ENCODE results near the gene KIF16B. TPM values are rescaled to one million over a fixed set of nuclear protein-coding genes. Genes with fewer than 3 reads are reported as not detected.

Gene KIF16B
- total RNA-seq, 1 donor from 2014 or later: 27.0 TPM

DNA sequence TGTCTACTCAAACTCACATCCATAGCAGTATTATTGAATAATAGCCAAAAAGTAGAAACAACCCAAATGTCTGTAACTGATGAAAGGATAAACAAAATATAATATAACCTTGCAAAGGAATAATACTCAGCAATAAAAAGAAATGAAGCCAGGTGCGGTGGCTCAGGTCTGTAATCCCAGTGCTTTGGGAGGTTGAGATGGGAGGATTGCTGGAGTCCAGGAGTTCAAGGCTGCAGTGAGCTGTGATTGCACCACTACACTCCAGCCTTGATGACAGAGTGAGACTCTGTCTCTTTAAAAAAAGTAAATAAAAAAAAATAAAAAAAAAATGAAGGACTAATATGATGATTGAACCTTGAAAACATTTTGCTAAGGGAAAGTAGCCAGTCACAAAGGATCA lies 22.1 kb upstream of the KIF16B start:
- H3K4me1 Mint-ChIP-seq (ENCODE audit: low read depth, unreplicated experiment): peaks cover 6% of the 10 kb centered on the region
- no peak for DNase-seq
- no peak overlapping the region for H3K4me3 Mint-ChIP-seq (ENCODE audit: unreplicated experiment)
- H3K27me3 Mint-ChIP-seq (ENCODE audit: unreplicated experiment): no peaks in the 10 kb centered on the region
- H3K9me3 Mint-ChIP-seq (ENCODE audit: unreplicated experiment): no peaks in the 10 kb centered on the region
- H3K27ac Mint-ChIP-seq (ENCODE audit: unreplicated experiment): no peak overlapping the region
- TF ChIP-seq, protein P1, sequence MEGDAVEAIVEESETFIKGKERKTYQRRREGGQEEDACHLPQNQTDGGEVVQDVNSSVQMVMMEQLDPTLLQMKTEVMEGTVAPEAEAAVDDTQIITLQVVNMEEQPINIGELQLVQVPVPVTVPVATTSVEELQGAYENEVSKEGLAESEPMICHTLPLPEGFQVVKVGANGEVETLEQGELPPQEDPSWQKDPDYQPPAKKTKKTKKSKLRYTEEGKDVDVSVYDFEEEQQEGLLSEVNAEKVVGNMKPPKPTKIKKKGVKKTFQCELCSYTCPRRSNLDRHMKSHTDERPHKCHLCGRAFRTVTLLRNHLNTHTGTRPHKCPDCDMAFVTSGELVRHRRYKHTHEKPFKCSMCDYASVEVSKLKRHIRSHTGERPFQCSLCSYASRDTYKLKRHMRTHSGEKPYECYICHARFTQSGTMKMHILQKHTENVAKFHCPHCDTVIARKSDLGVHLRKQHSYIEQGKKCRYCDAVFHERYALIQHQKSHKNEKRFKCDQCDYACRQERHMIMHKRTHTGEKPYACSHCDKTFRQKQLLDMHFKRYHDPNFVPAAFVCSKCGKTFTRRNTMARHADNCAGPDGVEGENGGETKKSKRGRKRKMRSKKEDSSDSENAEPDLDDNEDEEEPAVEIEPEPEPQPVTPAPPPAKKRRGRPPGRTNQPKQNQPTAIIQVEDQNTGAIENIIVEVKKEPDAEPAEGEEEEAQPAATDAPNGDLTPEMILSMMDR (IDR thresholded peaks at IDR 0.05; ENCODE audit: partially characterized antibody, unreplicated experiment): no peak
- H3K36me3 Mint-ChIP-seq (ENCODE audit: unreplicated experiment): no peaks in the 10 kb centered on the region

DNA sequence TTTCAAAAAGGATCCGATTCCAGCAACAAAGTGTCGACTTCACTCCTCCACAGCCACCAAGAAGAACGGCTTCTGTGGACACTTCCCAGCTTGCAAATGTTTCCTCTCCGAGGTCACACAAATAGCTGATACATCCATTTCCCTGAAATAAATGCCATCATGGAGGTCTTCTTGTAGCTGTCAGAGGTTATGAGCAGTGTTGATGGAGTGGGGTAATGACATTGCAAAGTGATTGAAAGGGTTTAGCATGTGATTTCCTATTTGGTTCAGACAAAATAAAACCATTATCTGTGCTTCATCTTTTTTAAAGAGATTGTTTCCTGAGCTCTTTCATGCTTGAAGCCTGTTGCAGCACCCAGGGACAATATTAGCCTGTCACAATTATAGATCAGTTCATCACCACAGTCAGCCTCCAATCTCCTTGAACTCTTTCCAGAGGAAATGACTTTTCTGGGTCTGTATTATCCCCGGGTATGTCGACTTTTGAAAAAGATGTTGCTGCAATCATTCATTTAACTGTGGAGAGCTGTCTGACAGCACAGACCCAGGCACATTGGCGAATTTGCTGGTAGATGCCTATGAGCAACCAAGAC lies 16.9 kb upstream of the KIF16B start:
- no peak for DNase-seq
- Mint-ChIP-seq H3K27me3 (ENCODE audit: unreplicated experiment) (no peaks in the 10 kb centered on the region), H3K4me3 (ENCODE audit: unreplicated experiment) (no peak overlapping the region), H3K9me3 (ENCODE audit: unreplicated experiment) (no peaks in the 10 kb centered on the region), H3K4me1 (ENCODE audit: low read depth, unreplicated experiment) (no peaks in the 10 kb centered on the region), H3K27ac (ENCODE audit: unreplicated experiment) (no peak overlapping the region), H3K36me3 (ENCODE audit: unreplicated experiment) (no peaks in the 10 kb centered on the region)
- TF ChIP-seq, protein P1 (IDR thresholded peaks at IDR 0.05; ENCODE audit: partially characterized antibody, unreplicated experiment): no peak

DNA sequence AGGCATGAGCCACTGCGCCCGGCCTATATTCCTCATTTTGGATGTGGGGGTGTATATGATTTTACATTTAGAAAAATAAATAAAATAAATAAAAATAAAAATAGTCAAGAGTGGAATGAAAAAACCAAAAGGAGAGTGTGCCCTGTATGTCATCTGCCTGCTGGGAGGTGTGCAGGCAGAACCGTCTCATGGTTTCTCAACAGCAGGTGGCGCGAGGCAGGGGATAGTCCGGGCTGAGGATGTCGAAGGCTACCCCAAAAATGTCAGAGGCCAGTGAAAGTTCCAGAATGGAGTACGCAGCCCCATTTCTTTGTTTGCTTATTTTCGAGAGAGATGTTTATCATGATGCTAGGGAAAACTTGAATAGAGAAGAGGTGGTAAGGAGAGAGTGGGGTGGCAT lies 16.4 kb upstream of the KIF16B start:
- no peak for DNase-seq
- H3K4me3 Mint-ChIP-seq (ENCODE audit: unreplicated experiment): no peak overlapping the region
- no peaks in the 10 kb centered on the region for H3K4me1 Mint-ChIP-seq (ENCODE audit: low read depth, unreplicated experiment)
- H3K36me3 Mint-ChIP-seq (ENCODE audit: unreplicated experiment): no peaks in the 10 kb centered on the region
- H3K9me3 Mint-ChIP-seq (ENCODE audit: unreplicated experiment): no peaks in the 10 kb centered on the region
- TF ChIP-seq, protein P1 (IDR thresholded peaks at IDR 0.05; ENCODE audit: partially characterized antibody, unreplicated experiment): no peak
- no peaks in the 10 kb centered on the region for H3K27me3 Mint-ChIP-seq (ENCODE audit: unreplicated experiment)
- H3K27ac Mint-ChIP-seq (ENCODE audit: unreplicated experiment): no peak overlapping the region

DNA sequence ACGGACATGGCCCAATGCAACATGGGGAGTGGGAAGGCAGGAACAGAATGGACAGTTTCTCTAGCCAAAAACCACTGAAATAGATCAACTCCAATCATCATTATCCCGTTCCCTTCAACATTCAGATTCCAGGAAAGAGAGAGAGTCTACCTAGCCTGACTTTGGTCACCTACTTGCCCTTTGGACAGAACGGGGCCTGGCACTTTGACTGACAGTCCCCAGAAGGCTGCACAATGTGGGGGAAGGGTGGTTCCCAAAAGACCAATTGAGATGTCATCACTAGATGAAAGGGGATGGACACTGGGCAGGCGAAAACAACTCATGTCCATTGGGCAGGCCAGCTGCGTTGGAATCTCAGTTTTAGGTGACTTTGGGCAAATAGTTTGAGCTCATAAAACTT lies 15.0 kb upstream of the KIF16B start:
- DNase-seq: no peak
- H3K4me1 Mint-ChIP-seq (ENCODE audit: low read depth, unreplicated experiment): no peaks in the 10 kb centered on the region
- no peaks in the 10 kb centered on the region for H3K27me3 Mint-ChIP-seq (ENCODE audit: unreplicated experiment)
- no peak overlapping the region for H3K27ac Mint-ChIP-seq (ENCODE audit: unreplicated experiment)
- H3K9me3 Mint-ChIP-seq (ENCODE audit: unreplicated experiment): no peaks in the 10 kb centered on the region
- no peaks in the 10 kb centered on the region for H3K36me3 Mint-ChIP-seq (ENCODE audit: unreplicated experiment)
- no peak overlapping the region for H3K4me3 Mint-ChIP-seq (ENCODE audit: unreplicated experiment)
- TF ChIP-seq, protein P1 (IDR thresholded peaks at IDR 0.05; ENCODE audit: partially characterized antibody, unreplicated experiment): no peak

DNA sequence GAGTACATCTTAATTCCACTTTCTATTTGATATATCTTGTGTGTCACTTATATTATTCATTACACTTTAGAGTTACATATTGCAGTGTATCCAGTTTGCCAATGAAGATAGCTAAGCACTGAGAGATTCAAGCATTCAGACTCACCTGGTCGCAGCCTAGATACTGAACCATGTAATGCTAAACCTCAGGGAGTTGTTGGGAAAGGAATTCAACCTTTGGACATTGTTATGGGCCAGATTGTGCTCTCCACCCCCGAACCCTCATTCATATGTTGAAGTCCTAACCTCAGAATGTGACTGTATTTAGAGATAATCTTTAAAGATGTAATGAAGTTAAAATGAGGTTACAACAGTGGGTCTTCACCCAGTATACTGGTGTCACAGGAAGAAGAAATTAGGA lies 13.8 kb upstream of the KIF16B start:
- TF ChIP-seq, protein P1 (IDR thresholded peaks at IDR 0.05; ENCODE audit: partially characterized antibody, unreplicated experiment): no peak
- Mint-ChIP-seq H3K36me3 (ENCODE audit: unreplicated experiment) (no peaks in the 10 kb centered on the region), H3K4me3 (ENCODE audit: unreplicated experiment) (no peak overlapping the region), H3K27me3 (ENCODE audit: unreplicated experiment) (no peaks in the 10 kb centered on the region), H3K9me3 (ENCODE audit: unreplicated experiment) (no peaks in the 10 kb centered on the region), H3K27ac (ENCODE audit: unreplicated experiment) (no peak overlapping the region), H3K4me1 (ENCODE audit: low read depth, unreplicated experiment) (no peaks in the 10 kb centered on the region)
- no peak for DNase-seq
